Neural progenitor cell (in vitro differentiated cells): ENCODE results near the gene PLEKHA7. TPM values are rescaled to one million over a fixed set of nuclear protein-coding genes. Genes with fewer than 3 reads are reported as not detected.

Experiments
- DNase-seq: peaks from one replicate; pipeline ENCODE4 v3.0.0-alpha.2; 2016; ENCODE audit warnings: low spot score
- H2AFZ ChIP-seq: fragments of 200-600 bp; sonication (generic); replicated peaks from 2 replicates; pipeline ENCODE4 v1.6.1; 2016; ENCODE audit warnings: antibody characterized with exemption
- H3F3A ChIP-seq: fragments of 200-600 bp; sonication (generic); 2 replicates; pipeline ENCODE4 v1.6.1; 2016; ENCODE audit warnings: antibody characterized with exemption, low read depth
- H3K27ac ChIP-seq: fragments of 200-600 bp; sonication (generic); 2 replicates; pipeline ENCODE4 v1.5.1; 2016; ENCODE audit warnings: mild to moderate bottlenecking
- H3K27me3 ChIP-seq: fragments of 200-600 bp; sonication (generic); 2 replicates; pipeline ENCODE4 v1.6.1; 2016; ENCODE audit warnings: mild to moderate bottlenecking, moderate library complexity
- H3K36me3 ChIP-seq: fragments of 200-600 bp; sonication (generic); 2 replicates; pipeline ENCODE4 v1.5.1; 2016
- H3K4me1 ChIP-seq: fragments of 200-600 bp; sonication (generic); 2 replicates; pipeline ENCODE4 v1.6.1; 2016; ENCODE audit warnings: mixed run types
- H3K4me2 ChIP-seq: fragments of 200-600 bp; sonication (generic); 2 replicates; pipeline ENCODE4 v1.6.1; 2016
- H3K4me3 ChIP-seq: fragments of 200-600 bp; sonication (generic); 2 replicates; pipeline ENCODE4 v1.5.1; 2016
- H3K79me2 ChIP-seq: fragments of 200-600 bp; sonication (generic); 2 replicates; pipeline ENCODE4 v1.6.1; 2016; ENCODE audit warnings: low read depth
- H3K9ac ChIP-seq: fragments of 200-600 bp; sonication (generic); 2 replicates; pipeline ENCODE4 v1.6.1; 2016
- H3K9me3 ChIP-seq: fragments of 200-600 bp; sonication (generic); 2 replicates; pipeline ENCODE4 v1.5.1; 2016; ENCODE audit warnings: low read depth
- H4K20me1 ChIP-seq: fragments of 200-600 bp; sonication (generic); 2 replicates; pipeline ENCODE4 v1.6.1; 2016; ENCODE audit warnings: low read depth
- H3K27ac Mint-ChIP-seq: 3 replicates; pipeline ENCODE4 v1.8.0; 2021; ENCODE audit warnings: mixed read lengths
- H3K27me3 Mint-ChIP-seq: 2 replicates; pipeline ENCODE4 v1.8.0; 2022; ENCODE audit warnings: low read depth, mild to moderate bottlenecking, inconsistent platforms, moderate library complexity, mixed read lengths; ENCODE audit not compliant: insufficient read depth
- H3K36me3 Mint-ChIP-seq: 3 replicates; pipeline ENCODE4 v1.8.0; 2021; ENCODE audit warnings: mixed read lengths
- H3K4me1 Mint-ChIP-seq: 3 replicates; pipeline ENCODE4 v1.8.0; 2021; ENCODE audit warnings: mixed read lengths
- H3K4me3 Mint-ChIP-seq: 3 replicates; pipeline ENCODE4 v1.8.0; 2021; ENCODE audit warnings: mild to moderate bottlenecking, moderate library complexity, mixed read lengths
- H3K9me3 Mint-ChIP-seq: 3 replicates; pipeline ENCODE4 v1.8.0; 2020; ENCODE audit warnings: mixed read lengths
- CTCF ChIP-seq: fragments of 200-600 bp; sonication (generic); IDR thresholded peaks from 2 replicates; pipeline ENCODE4 v1.5.1; 2017; ENCODE audit warnings: antibody characterized with exemption, mild to moderate bottlenecking
- EZH2 ChIP-seq: fragments of 200-600 bp; sonication (generic); IDR thresholded peaks from 2 replicates; pipeline ENCODE4 v1.6.1; 2017; ENCODE audit warnings: antibody characterized with exemption, mild to moderate bottlenecking, moderate library complexity
- EZH2phosphoT487 ChIP-seq: fragments of 200-600 bp; sonication (generic); IDR thresholded peaks from 2 replicates; pipeline ENCODE4 v1.6.1; 2017; ENCODE audit warnings: antibody characterized with exemption
- total RNA-seq: library from RNA; depleted of rRNA; stranded (reverse); fragments of >200 nt; gene quantifications from 2 replicates; pipeline ENCODE4 v1.2.3, GENCODE V29; 2015; ENCODE audit warnings: low replicate concordance

Gene PLEKHA7
- total RNA-seq, 1 donor from 2014 or later, result 20.3 TPM

- Histone ChIP-seq H3K27ac (no peak overlapping the region), H3F3A (no peaks in the 10 kb centered on the region), H3K4me3 (no peak overlapping the region), H3K27me3 (no peaks in the 10 kb centered on the region), H3K9ac (no peak overlapping the region), H4K20me1 (no peaks in the 10 kb centered on the region), H3K4me1 (peaks cover 17% of the 10 kb centered on the region), H3K9me3 (no peaks in the 10 kb centered on the region), H3K4me2 (no peak overlapping the region), H3K79me2 (no peaks in the 10 kb centered on the region), H3K36me3 (no peaks in the 10 kb centered on the region), H2AFZ (no peak overlapping the region)
- H3K27ac Mint-ChIP-seq, result no peak overlapping the region
- H3K4me1 Mint-ChIP-seq, result peaks cover 33% of the 10 kb centered on the region
- no peak overlapping the region for H3K4me3 Mint-ChIP-seq
- no peak for TF ChIP-seq EZH2
- peaks cover 5% of the 10 kb centered on the region for H3K27me3 Mint-ChIP-seq
- no peaks in the 10 kb centered on the region for H3K9me3 Mint-ChIP-seq
- peaks cover 13% of the 10 kb centered on the region for H3K36me3 Mint-ChIP-seq
- no peak for DNase-seq
These were observed 223.6 kb downstream of the PLEKHA7 start for GRCh38 chr11:16790486-16791190.

- H3K36me3 ChIP-seq, result no peaks in the 10 kb centered on the region
- no peak overlapping the region for H3K9ac ChIP-seq
- H2AFZ ChIP-seq, result no peak overlapping the region
- Mint-ChIP-seq H3K4me3 (no peak overlapping the region), H3K27ac (no peak overlapping the region), H3K27me3 (peaks cover 5% of the 10 kb centered on the region), H3K36me3 (peaks cover 10% of the 10 kb centered on the region), H3K9me3 (no peaks in the 10 kb centered on the region), H3K4me1 (peaks cover 37% of the 10 kb centered on the region)
- no peaks in the 10 kb centered on the region for H3K9me3 ChIP-seq
- H3K27me3 ChIP-seq, result no peaks in the 10 kb centered on the region
- no peak for DNase-seq
- no peak overlapping the region for H3K4me2 ChIP-seq
- TF ChIP-seq CTCF (no peak), EZH2 (no peak), EZH2phosphoT487 (no peak)
- H3F3A ChIP-seq, result peaks cover 6% of the 10 kb centered on the region
- no peak overlapping the region for H3K27ac ChIP-seq
- peaks cover 19% of the 10 kb centered on the region for H3K4me1 ChIP-seq
- H3K4me3 ChIP-seq, result no peak overlapping the region
- no peaks in the 10 kb centered on the region for H3K79me2 ChIP-seq
- H4K20me1 ChIP-seq, result peaks cover 6% of the 10 kb centered on the region
These were observed 224.4 kb downstream of the PLEKHA7 start for GRCh38 chr11:16789560-16790485.

GRCh38 chr11:16789063-16789420 is 225.2 kb downstream of the PLEKHA7 start:
- H3K36me3 ChIP-seq, result no peaks in the 10 kb centered on the region
- H3F3A ChIP-seq, result peaks cover 14% of the 10 kb centered on the region
- no peak overlapping the region for H3K27ac ChIP-seq
- no peak for DNase-seq
- no peaks in the 10 kb centered on the region for H3K9me3 ChIP-seq
- no peaks in the 10 kb centered on the region for H3K9me3 Mint-ChIP-seq
- TF ChIP-seq EZH2 (no peak), CTCF (no peak)
- no peak overlapping the region for H3K27ac Mint-ChIP-seq
- no peak overlapping the region for H2AFZ ChIP-seq
- peaks cover 5% of the 10 kb centered on the region for H3K27me3 Mint-ChIP-seq
- H3K36me3 Mint-ChIP-seq, result peaks cover 8% of the 10 kb centered on the region
- peaks cover 14% of the 10 kb centered on the region for H4K20me1 ChIP-seq
- H3K4me3 ChIP-seq, result no peak overlapping the region
- no peak overlapping the region for H3K4me3 Mint-ChIP-seq
- no peak overlapping the region for H3K9ac ChIP-seq
- H3K4me1 ChIP-seq, result peaks cover 19% of the 10 kb centered on the region
- peaks cover 39% of the 10 kb centered on the region for H3K4me1 Mint-ChIP-seq
- H3K4me2 ChIP-seq, result no peak overlapping the region
- no peaks in the 10 kb centered on the region for H3K27me3 ChIP-seq
- no peaks in the 10 kb centered on the region for H3K79me2 ChIP-seq
